RWPE2 (cell line): ENCODE results near the gene NRG2.

Source experiments
- ATAC-seq: fragments of 200-7000 bp; cut with Tn5 transposase; 3 replicates; pipeline ENCODE4 v1.9.1; 2021; ENCODE audit warnings: low read depth
- DNase-seq: peaks from one replicate; pipeline ENCODE4 v3.0.0-alpha.2; 2020; ENCODE audit warnings: low spot score
- H3K27ac ChIP-seq: fragments of 450-650 bp; 2 replicates; pipeline ENCODE4 v1.5.1; 2017; ENCODE audit warnings: mild to moderate bottlenecking; ENCODE audit not compliant: poor library complexity, severe bottlenecking
- H3K27me3 ChIP-seq: fragments of 250-450 bp; sonication (Bioruptor Pico); 2 replicates; pipeline ENCODE4 v1.5.1; 2021; ENCODE audit warnings: mild to moderate bottlenecking, moderate library complexity; ENCODE audit not compliant: insufficient read depth, poor library complexity, severe bottlenecking
- H3K36me3 ChIP-seq: fragments of 250-450 bp; sonication (Bioruptor Pico); 2 replicates; pipeline ENCODE4 v1.5.1; 2020; ENCODE audit warnings: low read depth, mild to moderate bottlenecking, moderate library complexity
- H3K4me1 ChIP-seq: fragments of 250-450 bp; sonication (Bioruptor Pico); 2 replicates; pipeline ENCODE4 v1.5.1; 2021; ENCODE audit warnings: mild to moderate bottlenecking, moderate library complexity; ENCODE audit not compliant: insufficient read depth, poor library complexity, severe bottlenecking
- H3K4me3 ChIP-seq: fragments of 250-450 bp; sonication (Bioruptor Pico); 2 replicates; pipeline ENCODE4 v1.5.1; 2021; ENCODE audit warnings: mild to moderate bottlenecking, moderate library complexity; ENCODE audit not compliant: severe bottlenecking
- H3K9me3 ChIP-seq: fragments of 250-450 bp; sonication (Bioruptor Pico); 2 replicates; pipeline ENCODE4 v1.5.1; 2021; ENCODE audit warnings: mild to moderate bottlenecking, moderate library complexity; ENCODE audit not compliant: severe bottlenecking
- CTCF ChIP-seq: fragments of 450-650 bp; IDR thresholded peaks from one replicate; pipeline ENCODE4 v1.5.1; 2017; ENCODE audit warnings: mild to moderate bottlenecking, moderate library complexity; ENCODE audit not compliant: poor library complexity, severe bottlenecking

Gene NRG2

GRCh38 chr5:139852696-139853095, 190.4 kb downstream of the NRG2 start:
- no peak overlapping the region for H3K27ac ChIP-seq
- no peak overlapping the region for H3K4me3 ChIP-seq
- H3K4me1 ChIP-seq, result no peaks in the 10 kb centered on the region
- no peaks in the 10 kb centered on the region for H3K27me3 ChIP-seq
- ATAC-seq (no peak), DNase-seq (peak; percentile 55)
- no peak for TF ChIP-seq CTCF
- H3K36me3 ChIP-seq, result no peaks in the 10 kb centered on the region
- no peaks in the 10 kb centered on the region for H3K9me3 ChIP-seq

- Histone ChIP-seq H3K36me3 (no peaks in the 10 kb centered on the region), H3K27ac (no peak overlapping the region), H3K27me3 (no peaks in the 10 kb centered on the region), H3K4me1 (no peaks in the 10 kb centered on the region), H3K4me3 (no peak overlapping the region), H3K9me3 (no peaks in the 10 kb centered on the region)
- DNase-seq (peak; percentile 49), ATAC-seq (no peak)
- TF ChIP-seq CTCF, result no peak
Measured at GRCh38 chr5:139851558-139851957, 191.5 kb downstream of the NRG2 start.

GRCh38 chr5:139850423-139851016, 192.6 kb downstream of the NRG2 start:
- H3K9me3 ChIP-seq, result no peaks in the 10 kb centered on the region
- no peak overlapping the region for H3K4me3 ChIP-seq
- TF ChIP-seq CTCF, result no peak
- H3K27me3 ChIP-seq, result no peaks in the 10 kb centered on the region
- no peak; the same call in 2 of the 3 replicates for ATAC-seq
- no peaks in the 10 kb centered on the region for H3K4me1 ChIP-seq
- DNase-seq, result peak; percentile 28
- no peak overlapping the region for H3K27ac ChIP-seq
- no peaks in the 10 kb centered on the region for H3K36me3 ChIP-seq

- DNase-seq, result no peak
- ATAC-seq, result peak; percentile 23; the same call in 1 of the 3 replicates
- H3K4me1 ChIP-seq, result no peaks in the 10 kb centered on the region
- H3K9me3 ChIP-seq, result no peaks in the 10 kb centered on the region
- TF ChIP-seq CTCF, result no peak
- no peak overlapping the region for H3K27ac ChIP-seq
- H3K27me3 ChIP-seq, result no peaks in the 10 kb centered on the region
- H3K4me3 ChIP-seq, result no peak overlapping the region
- no peaks in the 10 kb centered on the region for H3K36me3 ChIP-seq
Measured at GRCh38 chr5:139849942-139850341, 193.2 kb downstream of the NRG2 start.

- Histone ChIP-seq H3K27me3 (no peaks in the 10 kb centered on the region), H3K4me3 (no peak overlapping the region), H3K9me3 (no peaks in the 10 kb centered on the region), H3K4me1 (no peaks in the 10 kb centered on the region), H3K36me3 (no peaks in the 10 kb centered on the region), H3K27ac (no peak overlapping the region)
- TF ChIP-seq CTCF, result no peak
- ATAC-seq (no peak), DNase-seq (peak; percentile 26)
Measured at GRCh38 chr5:139849501-139849900, 193.6 kb downstream of the NRG2 start.
